GM23248 (cell line): Measurements from ENCODE around the gene LRRC37A. TPM values are rescaled to one million over a fixed set of nuclear protein-coding genes. Genes with fewer than 3 reads are reported as not detected.
A peak's percentile ranks its signal among the peaks of the same experiment; 100 is the strongest.
"Not testable (repeated sequence)": the region's sequence is repeated elsewhere in the genome, so short reads cannot be mapped to it uniquely, and the experiment has no call there.

Experiments used
- DNase-seq: peaks from one replicate; pipeline ENCODE4 v3.0.0-alpha.2; 2015
- H2AFZ ChIP-seq: fragments of 200-600 bp; sonication (generic); 2 replicates; pipeline ENCODE4 v1.6.1; 2016; ENCODE audit warnings: antibody characterized with exemption
- H3F3A ChIP-seq: fragments of 200-600 bp; sonication (generic); 2 replicates; pipeline ENCODE4 v1.6.1; 2016; ENCODE audit warnings: mild to moderate bottlenecking, antibody characterized with exemption, mixed run types; ENCODE audit not compliant: insufficient read depth
- H3K27ac ChIP-seq: fragments of 200-600 bp; sonication (generic); 2 replicates; pipeline ENCODE4 v1.5.1; 2016; ENCODE audit warnings: mild to moderate bottlenecking
- H3K27me3 ChIP-seq: fragments of 200-600 bp; sonication (generic); replicated peaks from 2 replicates; pipeline ENCODE4 v1.6.1; 2016; ENCODE audit warnings: mild to moderate bottlenecking; ENCODE audit not compliant: insufficient read depth
- H3K36me3 ChIP-seq: fragments of 200-600 bp; sonication (generic); 2 replicates; pipeline ENCODE4 v1.6.1; 2016; ENCODE audit warnings: low read depth, mild to moderate bottlenecking
- H3K4me1 ChIP-seq: fragments of 200-600 bp; sonication (generic); 2 replicates; pipeline ENCODE4 v1.6.1; 2016; ENCODE audit warnings: mild to moderate bottlenecking; ENCODE audit not compliant: insufficient read depth
- H3K4me2 ChIP-seq: fragments of 200-600 bp; sonication (generic); one replicate; pipeline ENCODE4 v1.6.1; 2016; ENCODE audit warnings: mild to moderate bottlenecking; ENCODE audit not compliant: unreplicated experiment
- H3K4me3 ChIP-seq: fragments of 200-600 bp; sonication (generic); 2 replicates; pipeline ENCODE4 v1.5.1; 2016; ENCODE audit warnings: mild to moderate bottlenecking
- H3K79me2 ChIP-seq: fragments of 200-600 bp; sonication (generic); 2 replicates; pipeline ENCODE4 v1.6.1; 2016; ENCODE audit warnings: mild to moderate bottlenecking; ENCODE audit not compliant: insufficient read depth
- H3K9ac ChIP-seq: fragments of 200-600 bp; sonication (generic); 2 replicates; pipeline ENCODE4 v1.6.1; 2016; ENCODE audit warnings: mild to moderate bottlenecking
- H3K9me2 ChIP-seq: fragments of 200-600 bp; sonication (generic); 2 replicates; pipeline ENCODE4 v1.6.1; 2016; ENCODE audit warnings: mixed run types, mild to moderate bottlenecking, moderate library complexity; ENCODE audit not compliant: insufficient read depth
- H3K9me3 ChIP-seq: fragments of 200-600 bp; sonication (generic); one replicate; pipeline ENCODE4 v1.6.1; 2017; ENCODE audit warnings: low read depth
- H4K20me1 ChIP-seq: fragments of 200-600 bp; sonication (generic); 2 replicates; pipeline ENCODE4 v1.6.0; 2016; ENCODE audit not compliant: insufficient read depth
- WGBS, 2 experiments: methylation state at CpG; one replicate each; pipeline ENCODE4 v1.1.6; 2015 to 2017; ENCODE audit warnings: low lambda C conversion rate in 2 of 2, low coverage in 1 of 2; ENCODE audit errors: missing lambda C conversion rate in 2 of 2; 5-methylcytosine and 5-hydroxymethylcytosine counted together
- in situ Hi-C: fragments of 300-500 bp; cut with MboI; formaldehyde crosslinking; loops from 2 replicates; pipeline ENCODE4 v1.15.0; 2020
- polyA plus RNA-seq: library from polyadenylated mRNA; unstranded; fragments of >200 nt; fragmentation: Nextera tagmentation; extraction: Ambion mirVana; gene quantifications from 2 replicates; pipeline ENCODE4 v1.2.1, GENCODE V29; 2016
- total RNA-seq: library from RNA; depleted of rRNA; stranded (reverse); fragments of >200 nt; shearing (Covaris generic); gene quantifications from 2 replicates; pipeline ENCODE4 v1.2.3, GENCODE V29; 2014; rRNA removed

Gene LRRC37A
- total RNA-seq (2.3 and 3.4 TPM in 2 replicates), polyA plus RNA-seq (0.96 and 1.3 TPM in 2 replicates)

DNA sequence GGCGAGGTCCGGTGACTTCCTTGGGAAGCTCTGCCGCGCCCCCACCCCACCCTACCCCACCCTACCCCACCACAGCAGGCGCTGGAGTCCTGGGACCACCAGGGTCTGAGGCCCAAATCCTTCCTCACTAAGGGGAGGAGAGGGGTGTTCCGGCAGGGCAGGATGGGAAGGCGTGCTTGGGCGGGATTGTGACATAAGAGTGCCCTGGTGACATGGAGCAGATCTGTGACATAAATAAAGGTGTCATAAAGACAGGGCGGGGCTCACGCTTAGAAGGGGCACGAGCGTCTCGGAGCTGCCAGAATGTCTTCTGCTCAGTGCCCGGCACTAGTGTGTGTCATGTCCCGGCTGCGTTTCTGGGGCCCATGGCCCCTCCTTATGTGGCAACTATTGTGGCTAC is at the start of gene LRRC37A:
TSS of gene LRRC37A (plus strand) at position 301 of the 400 bp plus-strand sequence. CDS start at position 304, 3 bp downstream.
- not testable (repeated sequence) for DNase-seq, H4K20me1 ChIP-seq, H3K27ac ChIP-seq, H3K4me3 ChIP-seq, H3K9ac ChIP-seq, H3K9me2 ChIP-seq, H3K4me2 ChIP-seq, H2AFZ ChIP-seq, H3K4me1 ChIP-seq, H3K9me3 ChIP-seq, H3K36me3 ChIP-seq, H3K79me2 ChIP-seq, H3F3A ChIP-seq, H3K27me3 ChIP-seq
- no CpG with 5 or more reads among the region's 16 CpGs for WGBS, 2 experiments
- in situ Hi-C loops, result loop anchor here (25.0 kb wide), 1 partner anchor 192 kb away; no protein-coding TSS in a partner anchor

- H3K27ac ChIP-seq, H3K27me3 ChIP-seq, H2AFZ ChIP-seq, H3K9ac ChIP-seq, H3K4me2 ChIP-seq, H3K4me1 ChIP-seq, in situ Hi-C loops, H3K9me3 ChIP-seq, H3K36me3 ChIP-seq, H3K4me3 ChIP-seq, H3K79me2 ChIP-seq, DNase-seq, H4K20me1 ChIP-seq, H3F3A ChIP-seq, H3K9me2 ChIP-seq: not testable (repeated sequence)
- WGBS, 2 experiments, result 63 to 64% methylated on average over 3 of the region's 3 CpGs
Observed at GRCh38 chr17:46249153-46249552, 45.8 kb upstream of the LRRC37A start.

GRCh38 chr17:46252804-46253203 is 42.1 kb upstream of the LRRC37A start:
- H3K4me1 ChIP-seq, DNase-seq, H3F3A ChIP-seq, H3K9me3 ChIP-seq, H2AFZ ChIP-seq, H3K9me2 ChIP-seq, H3K27me3 ChIP-seq, H3K9ac ChIP-seq, H4K20me1 ChIP-seq, H3K27ac ChIP-seq, H3K79me2 ChIP-seq, H3K4me3 ChIP-seq, H3K36me3 ChIP-seq, H3K4me2 ChIP-seq: not testable (repeated sequence)
- whole genome bisulfite sequencing, 2 experiments, result 40 to 58% methylated on average over 2 to 3 of the region's 31 CpGs
- in situ Hi-C loops, result loop anchor here (25.0 kb wide), 1 partner anchor 416 kb away; the partner anchor contains the start of gene SPPL2C

DNA sequence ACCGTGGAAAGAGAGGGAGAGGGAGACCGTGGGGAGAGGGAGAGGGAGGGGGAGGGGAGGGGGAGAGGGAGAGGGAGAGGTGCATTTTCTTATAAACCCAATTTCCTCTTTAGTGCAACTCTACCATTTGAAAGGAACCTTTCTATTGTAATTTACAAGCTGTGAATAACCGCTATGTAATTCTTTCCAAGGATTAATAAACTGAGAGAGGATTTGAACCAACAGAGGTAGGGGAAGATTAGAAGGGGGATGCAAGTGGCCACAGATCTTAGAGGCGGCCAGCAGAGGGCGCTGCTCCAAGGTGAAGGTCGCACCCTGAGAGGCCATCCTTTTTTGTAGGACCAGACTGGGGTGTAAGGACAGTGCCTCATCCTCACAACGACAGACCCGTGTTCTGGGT is 41.2 kb upstream of the LRRC37A start:
- not testable (repeated sequence) for H3K27me3 ChIP-seq, H3K4me1 ChIP-seq, H2AFZ ChIP-seq, H4K20me1 ChIP-seq, H3K4me3 ChIP-seq, H3K79me2 ChIP-seq, H3K27ac ChIP-seq, H3K9me3 ChIP-seq, H3K36me3 ChIP-seq, H3K4me2 ChIP-seq, H3F3A ChIP-seq, H3K9me2 ChIP-seq, H3K9ac ChIP-seq
- in situ Hi-C loops, result loop anchor here (25.0 kb wide), 1 partner anchor 416 kb away; the partner anchor contains the start of gene SPPL2C
- peak; percentile 78 for DNase-seq
- WGBS, 2 experiments, result 6 to 26% methylated on average over 5 to 8 of the region's 8 CpGs

DNA sequence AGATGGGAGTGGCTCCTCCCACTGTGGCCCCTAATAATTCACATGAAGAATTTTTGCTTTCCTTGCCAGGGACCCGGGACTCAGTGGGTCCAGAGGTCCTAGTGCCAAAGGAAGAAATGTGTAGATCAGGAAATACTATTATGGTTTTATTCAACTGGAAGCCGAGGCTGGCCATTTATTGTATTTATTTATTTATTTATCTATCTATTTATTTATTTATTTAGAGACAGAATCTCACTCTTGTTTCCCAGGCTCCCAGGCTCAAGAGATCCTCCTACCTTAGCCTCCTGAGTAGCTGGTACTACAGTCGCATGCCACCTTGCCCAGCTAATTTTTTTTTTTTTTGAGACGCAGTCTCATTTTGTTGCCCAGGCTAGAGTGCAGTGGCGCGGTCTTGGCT is 40.7 kb upstream of the LRRC37A start:
- H3K4me3 ChIP-seq, DNase-seq, H2AFZ ChIP-seq, H3K36me3 ChIP-seq, H3K27me3 ChIP-seq, H3F3A ChIP-seq, H3K4me1 ChIP-seq, H3K4me2 ChIP-seq, H3K27ac ChIP-seq, H3K9me3 ChIP-seq, H4K20me1 ChIP-seq, H3K9me2 ChIP-seq, H3K9ac ChIP-seq, H3K79me2 ChIP-seq: not testable (repeated sequence)
- in situ Hi-C loops, result loop anchor here (25.0 kb wide), 1 partner anchor 417 kb away; the partner anchor contains the start of gene SPPL2C
- WGBS, 2 experiments, result 72 to 87% methylated on average over 4 to 6 of the region's 6 CpGs

- not testable (repeated sequence) for H3K4me1 ChIP-seq, H3F3A ChIP-seq, H2AFZ ChIP-seq, H3K79me2 ChIP-seq, H3K27me3 ChIP-seq, H3K9ac ChIP-seq, H3K9me3 ChIP-seq, H3K4me2 ChIP-seq, H3K4me3 ChIP-seq, DNase-seq, H3K36me3 ChIP-seq, H4K20me1 ChIP-seq, H3K9me2 ChIP-seq, H3K27ac ChIP-seq
- WGBS, 2 experiments, result 94% methylated on average over 1 of the region's 1 CpG
- in situ Hi-C loops, result loop anchor here (25.0 kb wide), 1 partner anchor 419 kb away; the partner anchor contains the start of gene SPPL2C
Observed at GRCh38 chr17:46256369-46256768, 38.6 kb upstream of the LRRC37A start.

DNA sequence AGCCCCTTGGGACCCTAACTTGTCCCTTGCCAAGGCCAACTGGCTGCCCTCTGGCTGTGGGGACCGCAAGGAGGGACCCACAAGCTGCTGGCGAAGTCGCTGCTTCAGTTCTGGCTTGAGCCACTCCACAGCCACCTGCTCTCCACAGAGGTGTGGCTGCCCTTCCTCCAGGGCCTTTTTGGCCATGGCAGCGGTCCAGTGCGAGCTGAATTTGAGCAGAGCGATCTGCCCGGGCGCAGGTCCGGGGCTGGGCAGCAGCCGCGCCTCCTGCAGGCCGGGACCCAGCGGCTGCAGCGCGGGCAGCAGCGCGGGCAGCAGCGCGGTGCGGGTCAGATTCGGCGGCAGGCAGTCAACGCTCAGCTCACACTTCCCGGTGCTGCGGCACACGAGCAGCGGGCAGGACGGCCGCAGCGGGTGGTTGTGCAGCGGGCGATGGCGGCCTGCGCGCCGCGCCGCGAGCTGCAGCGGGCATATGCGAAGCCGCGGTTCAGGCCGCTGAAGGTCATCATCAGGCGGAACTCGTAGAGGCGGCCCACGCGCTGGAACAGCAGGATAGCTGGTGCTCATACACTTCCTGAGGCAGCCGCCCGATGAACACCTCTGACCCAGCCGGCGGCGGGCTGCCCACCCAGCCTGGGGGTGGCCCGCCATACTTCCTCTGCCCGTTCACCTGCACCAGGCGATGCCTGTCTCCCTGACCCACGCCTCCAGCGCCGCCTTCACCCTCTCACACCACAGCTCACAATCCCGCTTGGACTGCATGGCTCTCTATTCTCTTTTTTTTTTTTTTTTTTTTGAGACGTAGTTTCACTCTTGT is 34.9 kb upstream of the LRRC37A start:
- not testable (repeated sequence) for H3K27ac ChIP-seq, H3K9ac ChIP-seq, H4K20me1 ChIP-seq, H3K36me3 ChIP-seq, H3K79me2 ChIP-seq, H3K9me3 ChIP-seq, H3K27me3 ChIP-seq, H3K9me2 ChIP-seq
- peak; percentile 71 for DNase-seq
- peak overlapping the region; percentile 47 for H3K4me3 ChIP-seq
- peak overlapping the region; percentile 30 for H2AFZ ChIP-seq
- H3F3A ChIP-seq, result peaks cover 11% of the 10 kb centered on the region
- H3K4me1 ChIP-seq, result peaks cover 14% of the 10 kb centered on the region
- WGBS, 2 experiments, result 23 to 36% methylated on average over 45 to 46 of the region's 62 CpGs
- H3K4me2 ChIP-seq, result peak overlapping the region; percentile 25
- in situ Hi-C loops, result loop anchor here (25.0 kb wide), 1 partner anchor 423 kb away; the partner anchor contains the start of gene SPPL2C
